Adipocyte (in vitro differentiated cells): ENCODE measurements around the gene LRIT1.

Experiments
- DNase-seq: peaks from one replicate; pipeline ENCODE4 v3.0.0-alpha.2; 2015; ENCODE audit warnings: low read depth
- H3K27me3 ChIP-seq: replicated peaks from 2 replicates; pipeline ENCODE4 v1.7.0; 2013; ENCODE audit warnings: mild to moderate bottlenecking, low read length, moderate library complexity; ENCODE audit not compliant: control insufficient read depth, insufficient read depth
- H3K36me3 ChIP-seq: 2 replicates; pipeline ENCODE4 v1.7.0; 2013; ENCODE audit warnings: low read length, mild to moderate bottlenecking, moderate library complexity; ENCODE audit not compliant: control insufficient read depth, insufficient read depth, severe bottlenecking
- H3K4me1 ChIP-seq: 2 replicates; pipeline ENCODE4 v1.7.0; 2013; ENCODE audit warnings: mild to moderate bottlenecking, low read length, moderate library complexity; ENCODE audit not compliant: control insufficient read depth, insufficient read depth
- H3K4me3 ChIP-seq: 2 replicates; pipeline ENCODE4 v1.7.0; 2013; ENCODE audit warnings: mild to moderate bottlenecking, low read length, moderate library complexity
- H3K9ac ChIP-seq: 2 replicates; pipeline ENCODE4 v1.7.0; 2013; ENCODE audit warnings: mild to moderate bottlenecking, low read length, moderate library complexity
- H3K9me3 ChIP-seq: 2 replicates; pipeline ENCODE4 v1.7.0; 2013; ENCODE audit warnings: mild to moderate bottlenecking, low read length, moderate library complexity; ENCODE audit not compliant: control insufficient read depth

LRIT1 gene

DNA sequence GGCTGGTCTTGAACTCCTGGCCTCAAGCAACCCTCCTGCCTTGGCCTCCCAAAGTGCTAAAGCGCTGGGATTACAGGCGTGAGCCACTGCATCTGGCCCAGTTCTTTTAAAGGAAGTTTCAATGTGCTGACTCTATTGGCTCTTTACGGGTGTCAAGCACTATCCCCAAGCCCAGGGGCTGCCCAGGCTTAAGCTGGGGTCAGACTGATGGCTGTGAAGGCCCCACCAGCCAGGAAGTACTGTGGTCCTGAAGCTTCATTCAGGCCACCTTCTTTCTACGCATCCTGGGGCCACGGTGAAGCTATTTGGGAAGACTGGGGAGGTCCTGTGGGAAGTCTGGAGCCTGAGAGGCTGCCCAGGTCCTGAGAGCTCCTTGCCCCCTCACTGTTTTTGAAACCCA lies 59.7 kb downstream of the LRIT1 start:
- Histone ChIP-seq H3K27me3 (peaks cover 31% of the 10 kb centered on the region), H3K4me1 (no peaks in the 10 kb centered on the region), H3K4me3 (no peak overlapping the region), H3K9me3 (no peaks in the 10 kb centered on the region), H3K36me3 (no peaks in the 10 kb centered on the region), H3K9ac (no peak overlapping the region)
- no peak for DNase-seq
